Measurements from ENCODE around the gene TEAD2.
"Not testable (repeated sequence)": the region's sequence is repeated elsewhere in the genome, so short reads cannot be mapped to it uniquely, and the experiment has no call there.

TEAD2 gene

DNA sequence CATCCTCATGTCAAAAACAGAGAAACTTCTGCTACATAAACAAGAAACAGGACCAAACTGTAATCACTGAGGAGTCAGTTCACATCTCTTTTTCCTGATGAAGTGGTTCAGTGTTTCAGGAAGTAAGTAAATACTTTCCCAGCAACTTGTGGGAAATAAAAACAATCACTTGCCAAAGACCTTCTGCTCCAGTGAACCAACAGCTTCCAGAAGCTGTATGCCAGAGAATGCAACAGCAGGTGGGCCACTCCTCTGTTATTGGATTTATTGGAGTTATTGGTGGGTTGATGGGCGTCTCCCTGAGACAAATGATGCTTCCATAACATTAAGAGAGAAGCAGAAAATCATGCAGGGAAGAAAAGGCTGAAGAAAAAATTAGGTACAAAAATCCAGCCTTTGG, 47.1 kb downstream of the TEAD2 start:
- no peak for TF ChIP-seq EZH2phosphoT487 (conservative IDR thresholded peaks at IDR 0.05; ENCODE audit: low read length)
- TF ChIP-seq, protein P1, sequence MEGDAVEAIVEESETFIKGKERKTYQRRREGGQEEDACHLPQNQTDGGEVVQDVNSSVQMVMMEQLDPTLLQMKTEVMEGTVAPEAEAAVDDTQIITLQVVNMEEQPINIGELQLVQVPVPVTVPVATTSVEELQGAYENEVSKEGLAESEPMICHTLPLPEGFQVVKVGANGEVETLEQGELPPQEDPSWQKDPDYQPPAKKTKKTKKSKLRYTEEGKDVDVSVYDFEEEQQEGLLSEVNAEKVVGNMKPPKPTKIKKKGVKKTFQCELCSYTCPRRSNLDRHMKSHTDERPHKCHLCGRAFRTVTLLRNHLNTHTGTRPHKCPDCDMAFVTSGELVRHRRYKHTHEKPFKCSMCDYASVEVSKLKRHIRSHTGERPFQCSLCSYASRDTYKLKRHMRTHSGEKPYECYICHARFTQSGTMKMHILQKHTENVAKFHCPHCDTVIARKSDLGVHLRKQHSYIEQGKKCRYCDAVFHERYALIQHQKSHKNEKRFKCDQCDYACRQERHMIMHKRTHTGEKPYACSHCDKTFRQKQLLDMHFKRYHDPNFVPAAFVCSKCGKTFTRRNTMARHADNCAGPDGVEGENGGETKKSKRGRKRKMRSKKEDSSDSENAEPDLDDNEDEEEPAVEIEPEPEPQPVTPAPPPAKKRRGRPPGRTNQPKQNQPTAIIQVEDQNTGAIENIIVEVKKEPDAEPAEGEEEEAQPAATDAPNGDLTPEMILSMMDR (IDR thresholded peaks at IDR 0.05; ENCODE audit: insufficient read depth, low read length, poor library complexity, severe bottlenecking) = no peak
- no peak overlapping the region for H3K4me3 ChIP-seq (ENCODE audit: insufficient read depth, low read length, poor library complexity, severe bottlenecking)
- no peaks in the 10 kb centered on the region for H4K20me1 ChIP-seq (ENCODE audit: low read depth, low read length)
- H2AFZ ChIP-seq (ENCODE audit: low read depth, low read length, severe bottlenecking) = no peak overlapping the region
- no peaks in the 10 kb centered on the region for H3K9me2 ChIP-seq (replicated peaks; ENCODE audit: insufficient read depth, low read length)
- H3K36me3 ChIP-seq (ENCODE audit: low read length) = peaks cover 3% of the 10 kb centered on the region; the same call in 1 of the 2 replicates
- no peaks in the 10 kb centered on the region for H3K27me3 ChIP-seq (ENCODE audit: low read length)
- no peaks in the 10 kb centered on the region; the same call in 1 of the 2 replicates for H3F3A ChIP-seq (ENCODE audit: insufficient read depth)
- 0 out of 2 replicates have a peak, but pooled peaks cover 3% of the 10 kb centered on the region for H3K9me3 ChIP-seq (ENCODE audit: insufficient read depth, low read length)
- no peak overlapping the region for H3K4me2 ChIP-seq (ENCODE audit: low read depth, low read length, poor library complexity, severe bottlenecking)
- no peak overlapping the region for H3K27ac ChIP-seq (ENCODE audit: low read depth, low read length)
- H3K79me2 ChIP-seq (ENCODE audit: insufficient read depth, low read length) = no peaks in the 10 kb centered on the region
- no peak overlapping the region for H3K9ac ChIP-seq (ENCODE audit: low read length)

DNA sequence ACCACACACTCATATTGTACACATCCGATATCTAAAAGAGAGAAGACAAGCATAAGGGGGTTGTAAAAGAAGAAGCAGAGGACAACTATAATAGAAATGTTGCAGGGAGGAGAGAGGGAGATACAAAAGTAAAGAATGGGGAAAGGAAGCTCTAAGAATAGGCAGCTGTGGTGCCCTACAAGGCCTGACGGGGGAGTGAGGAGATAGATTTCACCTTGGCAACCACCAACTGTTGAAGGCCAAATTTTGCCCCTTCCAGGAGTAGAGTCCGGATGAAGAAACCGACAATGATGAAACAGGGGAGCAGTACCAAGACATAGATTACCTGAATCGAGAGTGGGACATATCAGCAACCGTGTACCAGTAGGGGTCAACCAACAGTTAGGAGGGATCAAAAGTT, 53.1 kb downstream of the TEAD2 start:
- Histone ChIP-seq H2AFZ (ENCODE audit: low read depth, low read length, severe bottlenecking) (no peak overlapping the region), H3K36me3 (ENCODE audit: low read length) (no peaks in the 10 kb centered on the region), H3K27ac (ENCODE audit: low read depth, low read length) (no peak overlapping the region), H3K4me2 (ENCODE audit: low read depth, low read length, poor library complexity, severe bottlenecking) (no peak overlapping the region), H3K79me2 (ENCODE audit: insufficient read depth, low read length) (no peaks in the 10 kb centered on the region), H3K9me3 (ENCODE audit: insufficient read depth, low read length) (no peaks in the 10 kb centered on the region), H3K9ac (ENCODE audit: low read length) (no peak overlapping the region), H3K9me2 (replicated peaks; ENCODE audit: insufficient read depth, low read length) (no peaks in the 10 kb centered on the region), H4K20me1 (ENCODE audit: low read depth, low read length) (no peaks in the 10 kb centered on the region), H3F3A (ENCODE audit: insufficient read depth) (no peaks in the 10 kb centered on the region), H3K27me3 (ENCODE audit: low read length) (no peaks in the 10 kb centered on the region), H3K4me3 (ENCODE audit: insufficient read depth, low read length, poor library complexity, severe bottlenecking) (no peak overlapping the region)
- TF ChIP-seq, protein P1 (IDR thresholded peaks at IDR 0.05; ENCODE audit: insufficient read depth, low read length, poor library complexity, severe bottlenecking) = peak; percentile 27
- no peak for TF ChIP-seq EZH2phosphoT487 (conservative IDR thresholded peaks at IDR 0.05; ENCODE audit: low read length)

DNA sequence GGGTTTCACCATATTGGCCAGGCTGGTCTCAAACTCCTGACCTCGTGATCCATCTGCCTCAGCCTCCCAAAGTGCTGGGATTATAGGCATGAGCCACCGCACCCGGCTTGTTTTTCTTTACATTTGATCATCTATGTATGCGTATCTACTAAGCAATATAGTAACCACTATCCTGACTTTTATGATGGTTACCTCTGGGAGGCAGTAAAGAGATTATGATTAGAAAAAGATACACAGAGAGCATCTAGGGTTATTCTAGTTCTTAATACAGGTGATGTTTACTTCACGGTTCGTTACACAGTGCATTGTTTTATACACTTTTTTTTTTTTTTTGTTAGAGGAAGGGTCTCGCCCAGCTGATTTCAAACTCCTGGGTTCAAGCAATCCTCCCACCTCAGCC, 55.5 kb downstream of the TEAD2 start:
- H3K4me3 ChIP-seq (ENCODE audit: insufficient read depth, low read length, poor library complexity, severe bottlenecking); H3K9ac ChIP-seq (ENCODE audit: low read length); H4K20me1 ChIP-seq (ENCODE audit: low read depth, low read length); H3K9me2 ChIP-seq (replicated peaks; ENCODE audit: insufficient read depth, low read length); H2AFZ ChIP-seq (ENCODE audit: low read depth, low read length, severe bottlenecking); H3K79me2 ChIP-seq (ENCODE audit: insufficient read depth, low read length); H3F3A ChIP-seq (ENCODE audit: insufficient read depth); H3K9me3 ChIP-seq (ENCODE audit: insufficient read depth, low read length); H3K36me3 ChIP-seq (ENCODE audit: low read length); H3K27me3 ChIP-seq (ENCODE audit: low read length): not testable (repeated sequence)
- TF ChIP-seq, protein P1 (IDR thresholded peaks at IDR 0.05; ENCODE audit: insufficient read depth, low read length, poor library complexity, severe bottlenecking) = peak; percentile 19
- peak overlapping the region; percentile 35; the same call in 1 of the 2 replicates for H3K27ac ChIP-seq (ENCODE audit: low read depth, low read length)
- peak overlapping the region; percentile 28 for H3K4me2 ChIP-seq (ENCODE audit: low read depth, low read length, poor library complexity, severe bottlenecking)

All from SU-DHL-6 (cell line).